ENCODE data around the gene KCNAB1. TPM values are rescaled to one million over a fixed set of nuclear protein-coding genes. Genes with fewer than 3 reads are reported as not detected.

KCNAB1 gene
- total RNA-seq, 4 donors from 2014 or later, result 4.2 to 11.4 (median 7.8) TPM

- no peaks in the 10 kb centered on the region for H3K27me3 ChIP-seq
- H3K36me3 ChIP-seq, result no peaks in the 10 kb centered on the region
- WGBS, 2 donors, result 58 to 60% methylated on average over 6 of the region's 6 CpGs
- H3K9me3 ChIP-seq, result no peaks in the 10 kb centered on the region
- no peak for TF ChIP-seq CTCF (IDR thresholded peaks at IDR 0.05)
- no peak for TF ChIP-seq EP300 (IDR thresholded peaks at IDR 0.05)
- TF ChIP-seq POLR2A (IDR thresholded peaks at IDR 0.05), result no peak
- H3K4me3 ChIP-seq, result no peak overlapping the region
- DNase-seq (ENCODE audit: low spot score in 2 of 2), result no peak
- no peak overlapping the region for H3K27ac ChIP-seq
- H3K4me1 ChIP-seq, result peaks cover 0 to 14% (median 0%) of the 10 kb centered on the region in 4 donors
Observed at GRCh38 chr3:156388497-156389448, 268.4 kb downstream of the KCNAB1 start.

GRCh38 chr3:156389449-156389950 lies 269.1 kb downstream of the KCNAB1 start:
- 81 to 89% methylated on average over 3 of the region's 3 CpGs for WGBS, 2 donors
- Histone ChIP-seq H3K4me1 (peaks cover 0 to 14% (median 0%) of the 10 kb centered on the region in 4 donors), H3K4me3 (no peak overlapping the region), H3K36me3 (no peaks in the 10 kb centered on the region), H3K27ac (no peak overlapping the region), H3K27me3 (no peaks in the 10 kb centered on the region), H3K9me3 (no peaks in the 10 kb centered on the region)
- no peak for TF ChIP-seq CTCF (IDR thresholded peaks at IDR 0.05)
- no peak for TF ChIP-seq EP300 (IDR thresholded peaks at IDR 0.05)
- TF ChIP-seq POLR2A (IDR thresholded peaks at IDR 0.05), result no peak
- no peak for DNase-seq (ENCODE audit: low spot score in 2 of 2)

- Histone ChIP-seq H3K36me3 (no peaks in the 10 kb centered on the region), H3K4me1 (peaks cover 0 to 10% (median 0%) of the 10 kb centered on the region in 4 donors), H3K9me3 (no peaks in the 10 kb centered on the region), H3K27ac (no peak overlapping the region), H3K4me3 (no peak overlapping the region), H3K27me3 (no peaks in the 10 kb centered on the region)
- 83 to 86% methylated on average over 4 of the region's 4 CpGs for WGBS, 2 donors
- no peak for TF ChIP-seq POLR2A (IDR thresholded peaks at IDR 0.05)
- TF ChIP-seq EP300 (IDR thresholded peaks at IDR 0.05), result no peak
- TF ChIP-seq CTCF (IDR thresholded peaks at IDR 0.05), result no peak
- no peak for DNase-seq (ENCODE audit: low spot score in 2 of 2)
Observed at GRCh38 chr3:156390846-156391245, 270.5 kb downstream of the KCNAB1 start.

- DNase-seq (ENCODE audit: low spot score in 2 of 2), result no peak
Observed at GRCh38 chr3:156395961-156396710, 275.8 kb downstream of the KCNAB1 start.

GRCh38 chr3:156396851-156397250 lies 276.5 kb downstream of the KCNAB1 start:
- Histone ChIP-seq H3K36me3 (no peaks in the 10 kb centered on the region), H3K9me3 (no peaks in the 10 kb centered on the region), H3K4me3 (no peak overlapping the region), H3K27ac (no peak overlapping the region), H3K27me3 (no peaks in the 10 kb centered on the region), H3K4me1 (peaks cover 0 to 7% (median 0%) of the 10 kb centered on the region in 4 donors)
- TF ChIP-seq POLR2A (IDR thresholded peaks at IDR 0.05) (no peak), EP300 (IDR thresholded peaks at IDR 0.05) (no peak), CTCF (IDR thresholded peaks at IDR 0.05) (no peak)
- 74 to 84% methylated on average over 4 of the region's 4 CpGs for WGBS, 2 donors
- DNase-seq (ENCODE audit: low spot score in 2 of 2), result no peak

More at GRCh38 chr3:156395961-156396710, 275.8 kb downstream of the KCNAB1 start:
- WGBS, 2 donors, result 81 to 90% methylated on average over 4 of the region's 4 CpGs
- Histone ChIP-seq H3K4me3 (no peak overlapping the region), H3K27ac (no peak overlapping the region), H3K27me3 (no peaks in the 10 kb centered on the region), H3K4me1 (peaks cover 0 to 1% (median 0%) of the 10 kb centered on the region in 4 donors), H3K36me3 (no peaks in the 10 kb centered on the region), H3K9me3 (no peaks in the 10 kb centered on the region)
- TF ChIP-seq POLR2A (IDR thresholded peaks at IDR 0.05), result no peak

Measured in tibial nerve (tissue), 4 donors.